PC-3 (cell line): ENCODE measurements around the gene KRTAP17-1. TPM values are rescaled to one million over a fixed set of nuclear protein-coding genes. Genes with fewer than 3 reads are reported as not detected.
"Not testable (repeated sequence)": the region's sequence is repeated elsewhere in the genome, so short reads cannot be mapped to it uniquely, and the experiment has no call there.

ENCODE experiments used
- ATAC-seq: fragments of 200-7000 bp; cut with Tn5 transposase; 2 replicates; pipeline ENCODE4 v1.9.1; 2020; ENCODE audit warnings: mild to moderate bottlenecking, moderate library complexity
- BruUV-seq: library from RNA; stranded (reverse); fragments of 400-500 nt; replicated peaks from 2 replicates; lab custom pipeline; 2021; lab: Mats Ljungman, UMichigan
- CTCF ChIA-PET: fragments of 300-600 bp; sonication (Branson Sonifier 250); formaldehyde crosslinking; loops from one replicate; lab custom pipeline; 2022; ENCODE audit warnings: antibody characterized with exemption; lab: Charles Lee
- POLR2A ChIA-PET: fragments of 300-600 bp; sonication (Branson Sonifier 250); formaldehyde crosslinking; loops from one replicate; lab custom pipeline; 2022; ENCODE audit warnings: antibody characterized with exemption; ENCODE audit not compliant: unreplicated experiment; lab: Charles Lee
- DNase-seq: peaks from one replicate; pipeline ENCODE4 v3.0.0-alpha.2; 2015
- H2AFZ ChIP-seq: fragments of 300-600 bp; sonication (generic); 2 replicates; pipeline ENCODE4 v1.6.0; 2016; ENCODE audit warnings: antibody characterized with exemption, low read length
- H3F3A ChIP-seq: fragments of 300-600 bp; sonication (generic); one replicate; pipeline ENCODE4 v1.6.0; 2017; ENCODE audit warnings: antibody characterized with exemption, low read length, control low read depth, mild to moderate bottlenecking; ENCODE audit not compliant: unreplicated experiment
- H3K27ac ChIP-seq: fragments of 300-600 bp; sonication (generic); 2 replicates; pipeline ENCODE4 v1.5.1; 2016; ENCODE audit warnings: mild to moderate bottlenecking, low read length
- H3K27me3 ChIP-seq: fragments of 300-600 bp; sonication (generic); 2 replicates; pipeline ENCODE4 v1.6.1; 2016; ENCODE audit warnings: low read length, mixed read lengths
- H3K36me3 ChIP-seq: fragments of 300-600 bp; sonication (generic); 2 replicates; pipeline ENCODE4 v1.6.1; 2016; ENCODE audit warnings: low read depth, mixed run types, low read length, mixed read lengths
- H3K4me1 ChIP-seq: fragments of 300-600 bp; sonication (generic); 2 replicates; pipeline ENCODE4 v1.5.1; 2016; ENCODE audit warnings: low read length; ENCODE audit not compliant: insufficient read depth
- H3K4me2 ChIP-seq: fragments of 300-600 bp; sonication (generic); 2 replicates; pipeline ENCODE4 v1.6.0; 2016; ENCODE audit warnings: low read length
- H3K4me3 ChIP-seq: fragments of 300-600 bp; sonication (generic); 2 replicates; pipeline ENCODE4 v1.5.1; 2016; ENCODE audit warnings: mild to moderate bottlenecking, low read length, mixed read lengths
- H3K79me2 ChIP-seq: fragments of 300-600 bp; sonication (generic); 2 replicates; pipeline ENCODE4 v1.6.1; 2017; ENCODE audit warnings: low read length, mixed read lengths
- H3K9ac ChIP-seq: fragments of 300-600 bp; sonication (generic); 2 replicates; pipeline ENCODE4 v1.6.0; 2016; ENCODE audit warnings: mild to moderate bottlenecking, low read length
- H3K9me2 ChIP-seq: fragments of 300-600 bp; sonication (generic); replicated peaks from 2 replicates; pipeline ENCODE4 v1.6.1; 2016; ENCODE audit warnings: mixed run types, low read length, mixed read lengths
- H3K9me3 ChIP-seq: fragments of 300-600 bp; sonication (generic); 2 replicates; pipeline ENCODE4 v1.6.1; 2016; ENCODE audit warnings: low read length, mixed read lengths
- H4K20me1 ChIP-seq: fragments of 300-600 bp; sonication (generic); 2 replicates; pipeline ENCODE4 v1.6.1; 2016; ENCODE audit warnings: low read length, mixed read lengths
- EZH2 ChIP-seq: fragments of 300-600 bp; sonication (generic); IDR thresholded peaks from one replicate; pipeline ENCODE4 v1.6.1; 2017; ENCODE audit warnings: antibody characterized with exemption, mild to moderate bottlenecking, low read length; ENCODE audit not compliant: unreplicated experiment
- EZH2phosphoT487 ChIP-seq: fragments of 300-600 bp; sonication (generic); IDR thresholded peaks from 2 replicates; pipeline ENCODE4 v1.6.1; 2018; ENCODE audit warnings: mild to moderate bottlenecking, antibody characterized with exemption, low read length, borderline replicate concordance
- intact Hi-C: fragments of 100-400 bp; cut with micrococcal nuclease; formaldehyde crosslinking; loops from 2 replicates; pipeline ENCODE4 v1.9.0; 2023
- total RNA-seq: library from RNA; depleted of rRNA; stranded (reverse); fragments of >200 nt; gene quantifications from 2 replicates; pipeline ENCODE4 v1.2.3, GENCODE V29; 2014
- TF ChIP-seq, protein P1 (sequence below): fragments of 300-600 bp; sonication (generic); conservative IDR thresholded peaks from 2 replicates; pipeline ENCODE4 v1.5.1; 2017; ENCODE audit warnings: antibody characterized with exemption, low read depth, mild to moderate bottlenecking, low read length

The KRTAP17-1 gene
- total RNA-seq, 1 experiment from 2014 or later = not detected

DNA sequence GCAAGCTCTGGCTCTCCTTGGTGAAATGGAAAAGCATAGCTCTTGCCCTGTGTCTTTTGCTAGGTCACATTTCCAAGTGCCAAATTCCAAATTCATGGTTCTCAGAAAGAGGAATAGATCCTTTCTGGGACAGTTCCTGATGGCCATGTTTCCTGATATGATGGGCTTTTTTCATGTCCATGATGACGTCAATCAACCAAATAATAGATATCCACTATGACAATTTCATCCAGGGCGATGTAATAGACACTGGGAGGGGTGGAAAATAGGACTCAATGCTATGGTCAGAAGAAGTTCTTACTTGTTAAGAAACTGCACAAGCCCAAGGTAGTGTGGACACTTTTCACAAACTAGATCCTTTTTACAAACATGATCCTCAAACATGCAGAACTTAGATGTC lies 35.7 kb upstream of the KRTAP17-1 start:
- Histone ChIP-seq H3K36me3 (no peaks in the 10 kb centered on the region), H4K20me1 (no peaks in the 10 kb centered on the region), H3K27ac (no peak overlapping the region), H3F3A (no peaks in the 10 kb centered on the region), H3K9me2 (no peaks in the 10 kb centered on the region), H3K27me3 (no peaks in the 10 kb centered on the region), H3K9ac (no peak overlapping the region), H3K9me3 (no peaks in the 10 kb centered on the region), H3K4me2 (no peak overlapping the region), H3K4me1 (no peaks in the 10 kb centered on the region), H3K79me2 (no peaks in the 10 kb centered on the region), H3K4me3 (no peak overlapping the region), H2AFZ (no peak overlapping the region)
- ChIA-PET CTCF (no interaction called here), POLR2A (interaction anchor here (0.6 kb wide), 1 partner anchor 18 kb away, joined by 3 read pairs; the partner anchor contains the start of gene KRT33B)
- ATAC-seq (no peak), DNase-seq (no peak)
- TF ChIP-seq EZH2phosphoT487 = no peak
- TF ChIP-seq EZH2 = no peak
- TF ChIP-seq, protein P1, sequence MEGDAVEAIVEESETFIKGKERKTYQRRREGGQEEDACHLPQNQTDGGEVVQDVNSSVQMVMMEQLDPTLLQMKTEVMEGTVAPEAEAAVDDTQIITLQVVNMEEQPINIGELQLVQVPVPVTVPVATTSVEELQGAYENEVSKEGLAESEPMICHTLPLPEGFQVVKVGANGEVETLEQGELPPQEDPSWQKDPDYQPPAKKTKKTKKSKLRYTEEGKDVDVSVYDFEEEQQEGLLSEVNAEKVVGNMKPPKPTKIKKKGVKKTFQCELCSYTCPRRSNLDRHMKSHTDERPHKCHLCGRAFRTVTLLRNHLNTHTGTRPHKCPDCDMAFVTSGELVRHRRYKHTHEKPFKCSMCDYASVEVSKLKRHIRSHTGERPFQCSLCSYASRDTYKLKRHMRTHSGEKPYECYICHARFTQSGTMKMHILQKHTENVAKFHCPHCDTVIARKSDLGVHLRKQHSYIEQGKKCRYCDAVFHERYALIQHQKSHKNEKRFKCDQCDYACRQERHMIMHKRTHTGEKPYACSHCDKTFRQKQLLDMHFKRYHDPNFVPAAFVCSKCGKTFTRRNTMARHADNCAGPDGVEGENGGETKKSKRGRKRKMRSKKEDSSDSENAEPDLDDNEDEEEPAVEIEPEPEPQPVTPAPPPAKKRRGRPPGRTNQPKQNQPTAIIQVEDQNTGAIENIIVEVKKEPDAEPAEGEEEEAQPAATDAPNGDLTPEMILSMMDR = no peak
- no TSS peak for BruUV-seq
- intact Hi-C loops = no loop called here

DNA sequence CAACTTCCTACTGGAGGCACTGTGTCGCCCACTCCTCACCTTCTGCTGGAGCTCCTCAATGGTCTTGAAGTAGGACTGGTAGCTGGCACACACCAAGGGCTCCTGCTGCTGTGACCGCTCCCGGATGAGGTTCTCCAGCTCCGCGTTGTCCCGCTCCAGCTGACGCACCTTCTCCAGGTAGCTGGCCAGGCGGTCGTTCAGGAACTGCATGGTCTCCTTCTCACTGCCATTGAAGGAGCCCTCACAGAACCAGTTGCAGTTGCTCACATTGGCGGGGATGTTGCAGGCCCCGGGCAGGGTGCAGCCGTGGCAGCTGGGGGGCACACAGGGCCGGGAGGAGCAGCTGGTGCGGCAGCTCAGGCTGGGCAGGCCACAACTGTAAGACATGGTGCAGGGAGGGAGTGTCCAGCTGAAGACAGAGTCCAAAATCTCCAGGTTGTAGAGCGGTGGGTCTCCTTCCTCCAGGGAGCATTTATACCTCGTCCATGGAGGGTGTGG lies 34.9 kb upstream of the KRTAP17-1 start, which contains the start of gene KRT33A:
TSS of gene KRT33A (minus strand) at position 448 of the 498 bp plus-strand sequence. CDS start at position 387, 61 bp downstream.
- intact Hi-C loops, H4K20me1 ChIP-seq, H3K27me3 ChIP-seq, ATAC-seq, H3K4me1 ChIP-seq, H3K79me2 ChIP-seq, H3F3A ChIP-seq, BruUV-seq, H3K36me3 ChIP-seq, H3K9me2 ChIP-seq, H3K9me3 ChIP-seq, CTCF ChIA-PET, H2AFZ ChIP-seq, H3K9ac ChIP-seq, H3K27ac ChIP-seq, H3K4me2 ChIP-seq, DNase-seq, H3K4me3 ChIP-seq: not testable (repeated sequence)
- POLR2A ChIA-PET = interaction anchor here (0.6 kb wide), 1 partner anchor 178 kb away, joined by 3 read pairs; no protein-coding TSS in a partner anchor

DNA sequence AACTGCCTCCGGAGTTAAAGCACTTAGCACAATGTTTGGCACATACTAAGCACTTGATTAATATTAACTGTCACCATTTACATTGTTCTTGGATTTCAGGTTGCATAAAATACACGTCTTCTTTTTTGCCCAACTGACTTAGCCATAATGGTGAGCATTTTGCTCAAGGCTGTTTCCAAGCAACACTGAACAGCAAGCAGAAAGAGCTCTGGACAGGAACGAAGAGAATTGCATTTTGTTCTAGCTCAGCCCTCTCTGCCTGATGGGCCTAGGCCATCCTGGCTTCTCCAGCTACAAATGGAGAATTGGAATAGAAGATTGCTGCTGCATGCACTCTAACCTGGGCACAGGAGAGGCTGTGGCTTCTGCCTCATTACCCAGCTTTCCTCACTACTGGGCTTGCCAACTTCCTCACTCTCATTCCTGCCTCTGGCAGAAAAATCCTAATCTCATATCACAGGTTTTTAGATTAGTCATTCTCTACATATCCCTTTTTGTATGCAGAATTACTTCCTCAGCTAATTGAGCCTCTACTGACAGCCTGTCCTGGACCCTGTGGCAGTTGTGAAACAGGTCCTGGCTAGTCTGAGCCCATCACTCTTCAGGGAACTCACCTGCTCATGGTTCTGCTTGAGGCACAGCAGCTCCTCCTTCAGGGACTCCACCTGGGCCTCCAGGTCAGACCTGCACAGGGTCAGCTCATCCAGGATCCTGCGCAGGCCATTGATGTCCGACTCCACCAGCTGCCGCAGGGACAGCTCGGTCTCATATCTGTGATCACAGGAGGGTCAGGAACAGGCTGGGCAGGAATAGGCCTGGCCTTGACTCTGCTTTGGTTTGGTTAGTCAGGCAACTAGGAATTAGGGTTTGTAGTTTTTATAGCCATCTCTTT lies 32.6 kb upstream of the KRTAP17-1 start:
- ChIA-PET POLR2A (no interaction called here), CTCF (no interaction called here)
- no peaks in the 10 kb centered on the region for H3K27me3 ChIP-seq
- TF ChIP-seq EZH2 (no peak), EZH2phosphoT487 (no peak)
- TF ChIP-seq, protein P1 = no peak
- H3K4me3 ChIP-seq = no peak overlapping the region
- H3K4me1 ChIP-seq = no peaks in the 10 kb centered on the region
- no peak overlapping the region for H3K9ac ChIP-seq
- H4K20me1 ChIP-seq = no peaks in the 10 kb centered on the region
- ATAC-seq = no peak
- no peaks in the 10 kb centered on the region for H3K9me2 ChIP-seq
- no peaks in the 10 kb centered on the region for H3F3A ChIP-seq
- H3K36me3 ChIP-seq = no peaks in the 10 kb centered on the region
- DNase-seq = no peak
- no TSS peak for BruUV-seq
- H3K79me2 ChIP-seq = no peaks in the 10 kb centered on the region
- intact Hi-C loops = no loop called here
- H2AFZ ChIP-seq = no peak overlapping the region
- no peaks in the 10 kb centered on the region for H3K9me3 ChIP-seq
- H3K27ac ChIP-seq = no peak overlapping the region
- H3K4me2 ChIP-seq = no peak overlapping the region

DNA sequence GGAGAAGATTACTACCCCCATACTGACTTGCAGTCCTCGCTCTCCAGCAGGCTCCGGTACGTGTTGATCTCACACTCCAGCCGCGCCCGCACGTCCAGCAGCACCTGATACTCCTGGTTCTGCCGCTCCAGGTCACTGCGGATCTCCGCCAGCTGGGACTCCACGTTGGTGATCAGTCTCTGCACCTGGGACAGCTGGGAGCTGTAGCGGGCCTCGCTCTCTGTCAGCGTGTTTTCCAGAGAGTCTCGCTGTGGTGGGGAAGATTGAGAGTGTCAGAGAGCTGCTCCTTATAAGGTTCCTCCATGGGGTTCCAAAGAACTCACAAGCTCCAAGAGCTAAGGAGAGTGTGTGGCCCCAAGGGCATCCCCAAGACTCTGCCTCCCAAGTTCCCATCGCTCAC lies 30.9 kb upstream of the KRTAP17-1 start:
- H3K9me2 ChIP-seq, H3K9ac ChIP-seq, ATAC-seq, intact Hi-C loops, H4K20me1 ChIP-seq, H2AFZ ChIP-seq, H3K4me3 ChIP-seq, H3K27ac ChIP-seq, DNase-seq, POLR2A ChIA-PET, BruUV-seq, H3F3A ChIP-seq, H3K27me3 ChIP-seq, H3K36me3 ChIP-seq, CTCF ChIA-PET, H3K79me2 ChIP-seq, H3K4me2 ChIP-seq, H3K9me3 ChIP-seq, H3K4me1 ChIP-seq: not testable (repeated sequence)
